HCT116 (cell line): ENCODE results near the gene ANKS1A. TPM values are rescaled to one million over a fixed set of nuclear protein-coding genes. Genes with fewer than 3 reads are reported as not detected.

ENCODE experiments used
- ATAC-seq: fragments of 200-7000 bp; cut with Tn5 transposase; 2 replicates; pipeline ENCODE4 v1.9.1; 2020; ENCODE audit warnings: mild to moderate bottlenecking, moderate library complexity
- BruUV-seq: library from RNA; stranded (reverse); fragments of 400-500 nt; replicated peaks from 2 replicates; lab custom pipeline; 2021; lab: Mats Ljungman, UMichigan
- CTCF ChIA-PET: fragments of 300-600 bp; sonication (Branson Sonifier 250); formaldehyde crosslinking; loops from one replicate; lab custom pipeline; 2021; ENCODE audit warnings: antibody characterized with exemption; lab: Charles Lee
- POLR2A ChIA-PET: fragments of 300-600, 350-600 bp; sonication (Branson Sonifier 250); formaldehyde crosslinking; loops from one replicate; lab custom pipeline; 2021; ENCODE audit warnings: antibody characterized with exemption; lab: Charles Lee
- RAD21 ChIA-PET, 2 experiments: fragments of 300-600 bp; sonication (Branson Sonifier 250); formaldehyde crosslinking; loops; one replicate each; lab custom pipeline; 2023; ENCODE audit warnings: low total read pairs in 2 of 2; ENCODE audit not compliant: uncharacterized antibody in 2 of 2, unreplicated experiment in 2 of 2, low non-redundant PET in 1 of 2; lab: Charles Lee
- DNase-seq: peaks from one replicate; pipeline ENCODE4 v3.0.0-alpha.2; 2010; ENCODE audit warnings: low read depth, low spot score
- H2AFZ ChIP-seq: fragments of 200-600 bp; shearing (Covaris generic), sonication (generic); 2 replicates; pipeline ENCODE4 v1.6.1; 2017; ENCODE audit warnings: low read depth, mixed run types, mixed read lengths, antibody characterized with exemption, low read length; ENCODE audit not compliant: poor library complexity, severe bottlenecking
- H3K27ac ChIP-seq: 2 replicates; pipeline ENCODE4 v1.5.1; 2012; ENCODE audit warnings: low read depth, low read length
- H3K27me3 ChIP-seq: fragments of 200-600 bp; sonication (generic); 2 replicates; pipeline ENCODE4 v1.6.1; 2016; ENCODE audit warnings: mixed run types, low read length, mixed read lengths; ENCODE audit not compliant: insufficient read depth
- H3K36me3 ChIP-seq, 2 experiments: fragments of 200-500 bp in 1 of 2; fragments of 200-600 bp in 1 of 2; sonication (Bioruptor generic) in 1 of 2; sonication (generic) in 1 of 2; 2 replicates each; pipeline versions ENCODE4 v1.5.1 to v1.6.1; 2014 to 2016; ENCODE audit warnings: low read length in 2 of 2, inconsistent platforms in 1 of 2, mixed read lengths in 1 of 2, mixed run types in 1 of 2; ENCODE audit not compliant: insufficient read depth in 2 of 2, control insufficient read depth in 1 of 2
- H3K4me1 ChIP-seq, 2 experiments: fragments of 200-600 bp in 1 of 2; sonication (generic) in 1 of 2; 2 replicates each; pipeline versions ENCODE4 v1.5.1 to v1.6.1; 2012 to 2017; ENCODE audit warnings: low read length in 2 of 2, inconsistent platforms in 1 of 2, mild to moderate bottlenecking in 1 of 2, mixed read lengths in 1 of 2, mixed run types in 1 of 2, moderate library complexity in 1 of 2; ENCODE audit not compliant: insufficient read depth in 2 of 2, control insufficient read depth in 1 of 2
- H3K4me2 ChIP-seq: fragments of 200-600 bp; sonication (generic); 2 replicates; pipeline ENCODE4 v1.6.1; 2017; ENCODE audit warnings: mixed run types, low read length, mixed read lengths
- H3K4me3 ChIP-seq, 2 experiments: fragments of 200-600 bp in 1 of 2; sonication (generic) in 1 of 2; replicated peaks in 1 of 2; 2 replicates each; pipeline ENCODE4 v1.5.1; 2011 to 2016; ENCODE audit warnings: low read length in 2 of 2, control low read depth in 1 of 2, low read depth in 1 of 2, mild to moderate bottlenecking in 1 of 2, mixed read lengths in 1 of 2, mixed run types in 1 of 2
- H3K79me2 ChIP-seq: fragments of 200-600 bp; sonication (generic); 2 replicates; pipeline ENCODE4 v1.6.1; 2017; ENCODE audit warnings: mild to moderate bottlenecking, mixed run types, low read length, moderate library complexity, mixed read lengths; ENCODE audit not compliant: insufficient read depth
- H3K9ac ChIP-seq: fragments of 200-600 bp; sonication (generic); 2 replicates; pipeline ENCODE4 v1.6.1; 2016; ENCODE audit warnings: low read length, mixed read lengths
- H3K9me2 ChIP-seq: fragments of 200-600 bp; sonication (generic), shearing (Covaris generic); 2 replicates; pipeline ENCODE4 v1.6.1; 2017; ENCODE audit warnings: mixed run types, mild to moderate bottlenecking, moderate library complexity; ENCODE audit not compliant: insufficient read depth
- H3K9me3 ChIP-seq, 2 experiments: fragments of 200-500 bp in 1 of 2; fragments of 200-600 bp in 1 of 2; sonication (Bioruptor generic) in 1 of 2; sonication (generic) in 1 of 2; 2 replicates each; pipeline ENCODE4 v1.6.1; 2014 to 2017; ENCODE audit warnings: low read length in 2 of 2, mixed read lengths in 2 of 2, inconsistent platforms in 1 of 2, low read depth in 1 of 2, mild to moderate bottlenecking in 1 of 2, mixed run types in 1 of 2, moderate library complexity in 1 of 2; ENCODE audit not compliant: control insufficient read depth in 1 of 2, insufficient read depth in 1 of 2
- H4K20me1 ChIP-seq: fragments of 200-600 bp; sonication (generic), shearing (Covaris generic); 2 replicates; pipeline ENCODE4 v1.6.1; 2017; ENCODE audit warnings: mixed run types, mild to moderate bottlenecking, moderate library complexity; ENCODE audit not compliant: insufficient read depth
- CBX3 ChIP-seq: IDR thresholded peaks from 2 replicates; pipeline ENCODE4 v1.6.1; 2012; ENCODE audit warnings: low read depth
- CEBPB ChIP-seq: IDR thresholded peaks from 2 replicates; pipeline ENCODE4 v1.6.1; 2012; ENCODE audit warnings: low read depth
- EGR1 ChIP-seq: IDR thresholded peaks from 2 replicates; pipeline ENCODE4 v1.6.1; 2012; ENCODE audit warnings: low read depth
- ELF1 ChIP-seq: IDR thresholded peaks from 2 replicates; pipeline ENCODE4 v1.6.1; 2012; ENCODE audit warnings: low read depth, borderline replicate concordance
- FOSL1 ChIP-seq: IDR thresholded peaks from 2 replicates; pipeline ENCODE4 v1.6.1; 2012; ENCODE audit warnings: low read depth
- POLR2A ChIP-seq: IDR thresholded peaks from 2 replicates; pipeline ENCODE4 v1.7.0; 2011; ENCODE audit warnings: borderline replicate concordance; ENCODE audit not compliant: insufficient read depth, insufficient read length; ENCODE audit errors: extremely low read depth
- POLR2AphosphoS5 ChIP-seq: IDR thresholded peaks from 2 replicates; pipeline ENCODE4 v1.6.1; 2011; ENCODE audit warnings: mild to moderate bottlenecking, low read depth, low read length, moderate library complexity
- SIN3A ChIP-seq: IDR thresholded peaks from 2 replicates; pipeline ENCODE4 v1.6.1; 2012; ENCODE audit warnings: low read depth
- ZBTB33 ChIP-seq: IDR thresholded peaks from 2 replicates; pipeline ENCODE4 v1.6.1; 2011; ENCODE audit warnings: mild to moderate bottlenecking, low read length, moderate library complexity; ENCODE audit not compliant: insufficient replicate concordance; ENCODE audit errors: extremely low read depth
- ZFX ChIP-seq: fragments of 450-650 bp; IDR thresholded peaks from 2 replicates; pipeline ENCODE4 v1.6.1; 2017
- intact Hi-C: fragments of 100-400 bp; cut with micrococcal nuclease; formaldehyde crosslinking; loops from 2 replicates; pipeline ENCODE4 v1.10.0; 2022
- total RNA-seq: library from RNA; stranded (reverse); gene quantifications from one replicate; pipeline ENCODE4 v1.2.1, GENCODE V29; 2021; ENCODE audit not compliant: unreplicated experiment
- TF ChIP-seq, protein P1 (sequence below), 3 experiments: fragments of 200-600 bp in 1 of 3; sonication (generic) in 1 of 3; IDR thresholded peaks in 2 of 3; conservative IDR thresholded peaks in 1 of 3; 2 replicates each; pipeline ENCODE4 v1.5.1; 2012 to 2017; ENCODE audit warnings: low read depth in 2 of 3, low read length in 2 of 3, antibody characterized with exemption in 1 of 3, borderline replicate concordance in 1 of 3, control low read depth in 1 of 3, mild to moderate bottlenecking in 1 of 3, mixed read lengths in 1 of 3, mixed run types in 1 of 3, moderate library complexity in 1 of 3; ENCODE audit not compliant: insufficient read depth in 1 of 3

ANKS1A gene
- total RNA-seq, 1 experiment from 2014 or later, result 20.6 TPM

DNA sequence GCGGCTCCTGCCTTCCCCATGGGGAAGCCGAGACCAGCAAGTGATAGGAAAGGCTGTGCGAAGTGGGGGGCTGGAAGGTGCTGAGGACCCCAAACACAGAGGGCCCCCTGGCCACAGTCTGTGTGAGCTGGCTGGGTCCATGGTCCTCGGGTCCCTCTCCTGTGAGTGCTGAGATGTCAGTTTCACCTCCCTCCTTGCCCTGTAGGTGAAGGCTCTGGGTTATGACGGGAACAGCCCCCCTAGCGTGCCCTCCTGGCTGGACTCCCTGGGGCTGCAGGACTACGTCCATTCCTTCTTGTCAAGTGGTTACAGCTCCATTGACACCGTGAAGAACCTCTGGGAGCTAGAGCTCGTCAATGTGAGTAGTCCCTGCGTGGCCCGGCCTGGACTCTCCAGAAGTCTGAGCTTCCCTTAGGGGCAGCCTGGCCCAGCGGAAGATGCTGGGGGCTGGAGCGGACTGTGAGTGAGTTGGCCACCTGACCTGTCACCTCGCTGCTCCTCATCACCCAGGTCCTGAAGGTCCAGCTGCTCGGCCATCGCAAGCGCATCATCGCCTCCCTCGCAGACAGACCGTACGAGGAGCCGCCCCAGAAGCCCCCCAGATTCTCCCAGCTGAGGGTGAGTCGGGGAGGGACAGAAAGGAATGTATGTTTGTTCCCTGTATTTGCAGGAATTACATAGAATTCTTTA is 190.4 kb downstream of the ANKS1A start:
- no peak overlapping the region for H3K27ac ChIP-seq
- ChIA-PET CTCF (no interaction called here), POLR2A (no interaction called here), RAD21 (no interaction called here)
- no TSS peak for BruUV-seq
- TF ChIP-seq CEBPB (no peak), POLR2AphosphoS5 (no peak), FOSL1 (no peak), ELF1 (no peak), ZFX (no peak), CBX3 (no peak), POLR2A (no peak), SIN3A (no peak), EGR1 (no peak), ZBTB33 (no peak)
- TF ChIP-seq, protein P1, sequence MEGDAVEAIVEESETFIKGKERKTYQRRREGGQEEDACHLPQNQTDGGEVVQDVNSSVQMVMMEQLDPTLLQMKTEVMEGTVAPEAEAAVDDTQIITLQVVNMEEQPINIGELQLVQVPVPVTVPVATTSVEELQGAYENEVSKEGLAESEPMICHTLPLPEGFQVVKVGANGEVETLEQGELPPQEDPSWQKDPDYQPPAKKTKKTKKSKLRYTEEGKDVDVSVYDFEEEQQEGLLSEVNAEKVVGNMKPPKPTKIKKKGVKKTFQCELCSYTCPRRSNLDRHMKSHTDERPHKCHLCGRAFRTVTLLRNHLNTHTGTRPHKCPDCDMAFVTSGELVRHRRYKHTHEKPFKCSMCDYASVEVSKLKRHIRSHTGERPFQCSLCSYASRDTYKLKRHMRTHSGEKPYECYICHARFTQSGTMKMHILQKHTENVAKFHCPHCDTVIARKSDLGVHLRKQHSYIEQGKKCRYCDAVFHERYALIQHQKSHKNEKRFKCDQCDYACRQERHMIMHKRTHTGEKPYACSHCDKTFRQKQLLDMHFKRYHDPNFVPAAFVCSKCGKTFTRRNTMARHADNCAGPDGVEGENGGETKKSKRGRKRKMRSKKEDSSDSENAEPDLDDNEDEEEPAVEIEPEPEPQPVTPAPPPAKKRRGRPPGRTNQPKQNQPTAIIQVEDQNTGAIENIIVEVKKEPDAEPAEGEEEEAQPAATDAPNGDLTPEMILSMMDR (IDR thresholded peaks at IDR 0.05 in 2 of 3, conservative IDR thresholded peaks at IDR 0.05 in 1 of 3; ENCODE audit: borderline replicate concordance in 1 of 3, insufficient read depth in 1 of 3, low read depth in 2 of 3, low read length in 2 of 3), result no peak
- no peak overlapping the region for H3K4me2 ChIP-seq
- no peak for DNase-seq
- H3K9ac ChIP-seq, result no peak overlapping the region
- H3K9me2 ChIP-seq, result no peaks in the 10 kb centered on the region
- H4K20me1 ChIP-seq, result no peaks in the 10 kb centered on the region
- no peak overlapping the region for H2AFZ ChIP-seq
- peaks cover 0 to 2% of the 10 kb centered on the region in 2 experiments; a peak in 2 of 4 replicates for H3K36me3 ChIP-seq
- no peaks in the 10 kb centered on the region for H3K27me3 ChIP-seq
- no peaks in the 10 kb centered on the region for H3K9me3 ChIP-seq
- no peaks in the 10 kb centered on the region for H3K79me2 ChIP-seq
- no peak overlapping the region for H3K4me3 ChIP-seq
- intact Hi-C loops, result no loop called here
- no peak for ATAC-seq
- H3K4me1 ChIP-seq, result no peaks in the 10 kb centered on the region
